GM23338 (cell line): ENCODE data around the gene ANTKMT. TPM values are rescaled to one million over a fixed set of nuclear protein-coding genes. Genes with fewer than 3 reads are reported as not detected.

Source experiments
- ATAC-seq: fragments of 200-7000 bp; cut with Tn5 transposase; 3 replicates; pipeline ENCODE4 v1.9.1; 2020
- DNase-seq: peaks from one replicate; pipeline ENCODE4 v3.0.0-alpha.2; 2015; ENCODE audit warnings: low spot score
- H2AFZ ChIP-seq: fragments of 200-600 bp; sonication (generic); 2 replicates; pipeline ENCODE4 v1.8.0; 2016; ENCODE audit warnings: antibody characterized with exemption, mild to moderate bottlenecking, moderate library complexity
- H3F3A ChIP-seq: fragments of 200-600 bp; sonication (generic); replicated peaks from 2 replicates; pipeline ENCODE4 v1.8.0; 2017; ENCODE audit warnings: antibody characterized with exemption, mixed run types, low read depth
- H3K27ac ChIP-seq: fragments of 200-600 bp; sonication (generic); 2 replicates; pipeline ENCODE4 v1.6.1; 2016; ENCODE audit warnings: low read depth
- H3K27me3 ChIP-seq: fragments of 200-600 bp; sonication (generic); 2 replicates; pipeline ENCODE4 v1.8.0; 2016; ENCODE audit warnings: mild to moderate bottlenecking, mixed run types, moderate library complexity; ENCODE audit not compliant: insufficient read depth
- H3K36me3 ChIP-seq: fragments of 200-600 bp; sonication (generic); 2 replicates; pipeline ENCODE4 v1.8.0; 2016; ENCODE audit warnings: mild to moderate bottlenecking; ENCODE audit not compliant: insufficient read depth
- H3K4me1 ChIP-seq: fragments of 200-600 bp; sonication (generic); 2 replicates; pipeline ENCODE4 v1.8.0; 2016; ENCODE audit warnings: mild to moderate bottlenecking, moderate library complexity; ENCODE audit not compliant: insufficient read depth
- H3K4me2 ChIP-seq: fragments of 200-600 bp; sonication (generic); 2 replicates; pipeline ENCODE4 v1.7.1; 2017; ENCODE audit warnings: mixed run types
- H3K4me3 ChIP-seq: fragments of 200-600 bp; sonication (generic); 2 replicates; pipeline ENCODE4 v1.6.1; 2016; ENCODE audit warnings: mixed run types
- H3K79me2 ChIP-seq: fragments of 200-600 bp; sonication (generic); replicated peaks from 2 replicates; pipeline ENCODE4 v1.8.0; 2017; ENCODE audit warnings: mild to moderate bottlenecking; ENCODE audit not compliant: insufficient read depth
- H3K9me2 ChIP-seq: fragments of 200-600 bp; sonication (generic); 2 replicates; pipeline ENCODE4 v1.8.0; 2017; ENCODE audit not compliant: insufficient read depth
- H4K20me1 ChIP-seq: fragments of 200-600 bp; sonication (generic); replicated peaks from 2 replicates; pipeline ENCODE4 v1.8.0; 2017; ENCODE audit warnings: mild to moderate bottlenecking; ENCODE audit not compliant: insufficient read depth
- H3K27ac Mint-ChIP-seq: 2 replicates; pipeline ENCODE4 v1.8.0; 2020; ENCODE audit warnings: inconsistent platforms, mild to moderate bottlenecking, moderate library complexity, mixed read lengths
- H3K27me3 Mint-ChIP-seq: 3 replicates; pipeline ENCODE4 v1.8.0; 2022; ENCODE audit warnings: low read depth, mild to moderate bottlenecking, moderate library complexity, mixed read lengths, inconsistent platforms; ENCODE audit not compliant: insufficient read depth, poor library complexity
- H3K36me3 Mint-ChIP-seq: 3 replicates; pipeline ENCODE4 v1.8.0; 2021; ENCODE audit warnings: low read depth, mild to moderate bottlenecking, inconsistent platforms, moderate library complexity, mixed read lengths
- H3K4me1 Mint-ChIP-seq: 3 replicates; pipeline ENCODE4 v1.8.0; 2020; ENCODE audit warnings: mild to moderate bottlenecking, inconsistent platforms, mixed read lengths
- H3K4me3 Mint-ChIP-seq: 3 replicates; pipeline ENCODE4 v1.8.0; 2021; ENCODE audit warnings: moderate library complexity, mild to moderate bottlenecking, inconsistent platforms, mixed read lengths
- H3K9me3 Mint-ChIP-seq: 3 replicates; pipeline ENCODE4 v1.8.0; 2020; ENCODE audit warnings: moderate library complexity, mild to moderate bottlenecking, inconsistent platforms, mixed read lengths
- CREB1 ChIP-seq: fragments of 250-450 bp; sonication (Bioruptor Pico); IDR thresholded peaks from 2 replicates; pipeline ENCODE4 v1.5.0; 2020; ENCODE audit warnings: low read depth, mild to moderate bottlenecking, moderate library complexity
- EZH2 ChIP-seq: fragments of 200-600 bp; sonication (generic); IDR thresholded peaks from one replicate; pipeline ENCODE4 v1.8.0; 2017; ENCODE audit warnings: antibody characterized with exemption, mild to moderate bottlenecking, low read depth; ENCODE audit not compliant: unreplicated experiment
- EZH2phosphoT487 ChIP-seq: fragments of 200-600 bp; sonication (generic); IDR thresholded peaks from one replicate; pipeline ENCODE4 v1.8.1; 2018; ENCODE audit warnings: antibody characterized with exemption; ENCODE audit not compliant: unreplicated experiment
- JUNB ChIP-seq: IDR thresholded peaks from one replicate; pipeline ENCODE4 v1.6.1; 2016; ENCODE audit warnings: antibody characterized with exemption; ENCODE audit not compliant: unreplicated experiment
- NANOG ChIP-seq: IDR thresholded peaks from 2 replicates; pipeline ENCODE4 v1.6.1; 2016; ENCODE audit warnings: antibody characterized with exemption, borderline replicate concordance
- POLR2AphosphoS5 ChIP-seq: IDR thresholded peaks from 2 replicates; pipeline ENCODE4 v1.6.1; 2016; ENCODE audit warnings: antibody characterized with exemption, low read depth
- REST ChIP-seq: IDR thresholded peaks from one replicate; pipeline ENCODE4 v1.6.1; 2018; ENCODE audit warnings: antibody characterized with exemption; ENCODE audit not compliant: unreplicated experiment
- STAT1 ChIP-seq: IDR thresholded peaks from one replicate; pipeline ENCODE4 v1.6.1; 2016; ENCODE audit warnings: antibody characterized with exemption; ENCODE audit not compliant: unreplicated experiment
- ZNF114 ChIP-seq: fragments of 250-450 bp; sonication (Bioruptor Pico); IDR thresholded peaks from 2 replicates; pipeline ENCODE4 v1.5.0; 2020; ENCODE audit warnings: mild to moderate bottlenecking, moderate library complexity
- ZNF331 ChIP-seq: fragments of 250-450 bp; sonication (Bioruptor Pico); IDR thresholded peaks from 2 replicates; pipeline ENCODE4 v1.5.0; 2020; ENCODE audit warnings: low read depth, mild to moderate bottlenecking, moderate library complexity
- polyA plus RNA-seq: library from polyadenylated mRNA; unstranded; fragments of >200 nt; fragmentation: Nextera tagmentation; extraction: Ambion mirVana; gene quantifications from 2 replicates; pipeline ENCODE4 v1.2.1, GENCODE V29; 2016
- total RNA-seq: library from RNA; depleted of rRNA; stranded (reverse); fragments of >200 nt; shearing (Covaris generic); gene quantifications from 2 replicates; pipeline ENCODE4 v1.2.3, GENCODE V29; 2014
- TF ChIP-seq, protein P1 (sequence below): IDR thresholded peaks from 2 replicates; pipeline ENCODE4 v1.6.1; 2016; ENCODE audit warnings: antibody characterized with exemption
- TF ChIP-seq, protein P2 (sequence below), 2 experiments: fragments of 200-600 bp in 1 of 2; sonication (generic) in 1 of 2; conservative IDR thresholded peaks; 2 replicates each; pipeline versions ENCODE4 v1.5.1 to v1.6.1; 2016 to 2017; ENCODE audit warnings: antibody characterized with exemption in 2 of 2, low read depth in 2 of 2, mild to moderate bottlenecking in 2 of 2, moderate library complexity in 1 of 2

The ANTKMT gene
- total and polyA plus RNA-seq, 2 experiments from 2014 or later, result 23.8 to 37.2 TPM

DNA sequence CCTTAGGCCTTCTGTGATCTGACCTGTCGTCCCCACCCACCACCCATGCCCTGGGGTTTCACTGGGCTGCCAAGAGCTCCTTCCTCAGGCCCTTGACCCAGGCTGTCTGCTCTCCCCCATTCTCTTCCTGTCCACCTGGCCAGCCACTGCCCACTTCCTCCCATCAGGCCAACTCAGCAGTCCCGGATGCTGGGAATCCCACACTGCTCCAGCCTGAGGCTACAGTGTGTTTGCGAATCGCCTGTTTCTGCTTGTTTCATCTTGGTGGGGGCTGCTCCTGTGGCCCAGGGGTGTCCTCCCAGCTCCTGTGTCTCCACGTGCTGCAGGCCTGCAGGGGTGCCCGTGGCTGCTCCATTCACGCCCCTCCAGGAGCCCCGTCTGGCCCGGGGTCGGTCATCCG lies 6.9 kb upstream of the ANTKMT start (continued):
- TF ChIP-seq EZH2 (no peak), POLR2AphosphoS5 (no peak), NANOG (no peak), ZNF114 (CRISPR knock-in tag) (no peak), EZH2phosphoT487 (no peak), ZNF331 (CRISPR knock-in tag) (no peak), JUNB (no peak), REST (no peak), CREB1 (CRISPR knock-in tag) (no peak)
- TF ChIP-seq, protein P1, sequence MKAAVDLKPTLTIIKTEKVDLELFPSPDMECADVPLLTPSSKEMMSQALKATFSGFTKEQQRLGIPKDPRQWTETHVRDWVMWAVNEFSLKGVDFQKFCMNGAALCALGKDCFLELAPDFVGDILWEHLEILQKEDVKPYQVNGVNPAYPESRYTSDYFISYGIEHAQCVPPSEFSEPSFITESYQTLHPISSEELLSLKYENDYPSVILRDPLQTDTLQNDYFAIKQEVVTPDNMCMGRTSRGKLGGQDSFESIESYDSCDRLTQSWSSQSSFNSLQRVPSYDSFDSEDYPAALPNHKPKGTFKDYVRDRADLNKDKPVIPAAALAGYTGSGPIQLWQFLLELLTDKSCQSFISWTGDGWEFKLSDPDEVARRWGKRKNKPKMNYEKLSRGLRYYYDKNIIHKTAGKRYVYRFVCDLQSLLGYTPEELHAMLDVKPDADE, result no peak
- TF ChIP-seq, protein P2, sequence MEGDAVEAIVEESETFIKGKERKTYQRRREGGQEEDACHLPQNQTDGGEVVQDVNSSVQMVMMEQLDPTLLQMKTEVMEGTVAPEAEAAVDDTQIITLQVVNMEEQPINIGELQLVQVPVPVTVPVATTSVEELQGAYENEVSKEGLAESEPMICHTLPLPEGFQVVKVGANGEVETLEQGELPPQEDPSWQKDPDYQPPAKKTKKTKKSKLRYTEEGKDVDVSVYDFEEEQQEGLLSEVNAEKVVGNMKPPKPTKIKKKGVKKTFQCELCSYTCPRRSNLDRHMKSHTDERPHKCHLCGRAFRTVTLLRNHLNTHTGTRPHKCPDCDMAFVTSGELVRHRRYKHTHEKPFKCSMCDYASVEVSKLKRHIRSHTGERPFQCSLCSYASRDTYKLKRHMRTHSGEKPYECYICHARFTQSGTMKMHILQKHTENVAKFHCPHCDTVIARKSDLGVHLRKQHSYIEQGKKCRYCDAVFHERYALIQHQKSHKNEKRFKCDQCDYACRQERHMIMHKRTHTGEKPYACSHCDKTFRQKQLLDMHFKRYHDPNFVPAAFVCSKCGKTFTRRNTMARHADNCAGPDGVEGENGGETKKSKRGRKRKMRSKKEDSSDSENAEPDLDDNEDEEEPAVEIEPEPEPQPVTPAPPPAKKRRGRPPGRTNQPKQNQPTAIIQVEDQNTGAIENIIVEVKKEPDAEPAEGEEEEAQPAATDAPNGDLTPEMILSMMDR (conservative IDR thresholded peaks at IDR 0.05; ENCODE audit: low read depth in 2 of 2), result no peak

DNA sequence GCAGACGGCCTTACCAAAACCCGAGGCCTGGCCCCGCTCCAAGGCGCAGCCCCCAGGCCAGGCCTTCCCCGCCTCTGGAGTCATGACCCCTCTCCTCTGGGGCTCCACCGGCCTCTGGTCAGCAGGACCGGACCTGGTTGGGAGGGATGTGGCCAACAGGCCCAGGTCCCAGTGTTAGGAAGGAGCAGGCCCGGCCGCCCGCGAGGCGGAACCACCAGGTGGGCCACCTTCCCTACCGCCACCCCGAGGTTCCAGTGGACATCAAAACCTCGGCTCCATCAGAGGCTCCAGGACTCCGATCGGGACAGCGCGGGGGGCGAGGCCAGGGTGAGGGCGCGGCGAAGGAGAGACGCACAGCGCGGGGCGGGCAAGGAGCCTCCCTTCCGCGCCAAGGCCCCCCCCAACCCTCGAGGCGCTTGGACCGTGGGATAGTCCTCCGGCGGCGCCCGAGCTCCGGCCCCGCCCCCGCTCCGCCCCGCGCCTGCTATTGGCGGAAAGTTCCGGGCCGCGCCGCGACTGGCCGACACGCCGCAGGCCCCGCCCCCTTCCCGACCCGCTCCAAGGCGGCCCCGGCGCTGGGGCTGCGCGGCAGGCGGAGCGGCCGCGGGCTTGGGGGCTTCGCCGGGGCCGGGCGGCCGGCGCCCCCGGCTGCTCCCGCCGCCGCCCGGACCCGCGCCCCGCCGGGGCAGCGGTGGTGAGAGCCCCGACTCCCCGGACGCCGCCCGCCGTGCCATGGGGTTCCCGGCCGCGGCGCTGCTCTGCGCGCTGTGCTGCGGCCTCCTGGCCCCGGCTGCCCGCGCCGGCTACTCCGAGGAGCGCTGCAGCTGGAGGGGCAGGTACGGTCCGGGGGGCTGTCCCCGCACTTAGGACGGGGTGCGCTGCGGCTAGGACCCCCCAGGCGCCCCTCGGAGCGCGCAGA lies 6.1 kb upstream of the ANTKMT start, which contains the start of gene METRN:
TSS of gene METRN (plus strand) at position 561 of the 919 bp plus-strand sequence. CDS start at position 733, 172 bp downstream.
- TF ChIP-seq POLR2AphosphoS5, result peak; percentile 28
- TF ChIP-seq STAT1, result no peak
- no peak for TF ChIP-seq JUNB
- TF ChIP-seq EZH2, result no peak
- peak; percentile 95 for DNase-seq
- no peaks in the 10 kb centered on the region for H3K36me3 Mint-ChIP-seq
- H3K27me3 ChIP-seq, result peaks cover 53% of the 10 kb centered on the region
- H3K4me2 ChIP-seq, result peak within 1 kb of the TSS; percentile 81
- H3K79me2 ChIP-seq, result no peaks in the 10 kb centered on the region
- H3K9me2 ChIP-seq, result no peaks in the 10 kb centered on the region
- H3K27ac ChIP-seq, result no peak within 1 kb of the TSS
- peak within 1 kb of the TSS; percentile 64 for H3K4me3 Mint-ChIP-seq
- H3K4me1 ChIP-seq, result peaks cover 6% of the 10 kb centered on the region; the same call in 1 of the 2 replicates
- H3K27me3 Mint-ChIP-seq, result peaks cover 37% of the 10 kb centered on the region
- peaks cover 8% of the 10 kb centered on the region; the same call in 2 of the 3 replicates for H3K4me1 Mint-ChIP-seq
- H4K20me1 ChIP-seq, result no peaks in the 10 kb centered on the region
- peak within 1 kb of the TSS; percentile 76 for H2AFZ ChIP-seq
- peak within 1 kb of the TSS; percentile 59 for H3K4me3 ChIP-seq
- ATAC-seq, result peak; percentile 44
- H3K27ac Mint-ChIP-seq, result no peak within 1 kb of the TSS
- peaks cover 4% of the 10 kb centered on the region; the same call in 1 of the 3 replicates for H3K9me3 Mint-ChIP-seq
- H3K36me3 ChIP-seq, result no peaks in the 10 kb centered on the region
- no peaks in the 10 kb centered on the region for H3F3A ChIP-seq
